Activated CD4-positive, alpha-beta T cell treated with anti-CD3 and anti-CD28 coated beads for 4 hours (primary cell): ENCODE results near the gene GPATCH8.

Experiments used
- DNase-seq, 2 donors: peaks; one replicate each; pipeline ENCODE4 v3.0.0-alpha.2; 2020

The GPATCH8 gene

DNA sequence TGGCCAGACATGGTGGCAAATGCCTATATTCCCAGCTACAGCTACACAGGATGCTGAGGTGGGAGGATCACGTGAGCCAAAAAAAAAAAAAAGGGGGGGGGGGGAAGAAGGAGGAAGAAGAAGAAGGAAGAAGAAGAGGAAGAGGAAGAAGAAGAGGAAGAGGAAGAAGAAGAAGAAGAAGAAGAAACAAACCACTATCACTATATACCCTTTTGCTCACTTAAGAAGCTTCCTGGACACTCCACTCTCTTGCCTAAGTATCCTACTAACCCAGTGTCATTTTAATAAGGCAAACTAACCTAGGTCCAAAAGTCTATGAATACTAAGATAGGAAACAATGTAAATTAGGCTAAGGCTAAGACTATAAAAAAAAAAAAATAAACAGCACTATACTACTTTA is 54.8 kb downstream of the GPATCH8 start:
- DNase-seq: no peak

DNA sequence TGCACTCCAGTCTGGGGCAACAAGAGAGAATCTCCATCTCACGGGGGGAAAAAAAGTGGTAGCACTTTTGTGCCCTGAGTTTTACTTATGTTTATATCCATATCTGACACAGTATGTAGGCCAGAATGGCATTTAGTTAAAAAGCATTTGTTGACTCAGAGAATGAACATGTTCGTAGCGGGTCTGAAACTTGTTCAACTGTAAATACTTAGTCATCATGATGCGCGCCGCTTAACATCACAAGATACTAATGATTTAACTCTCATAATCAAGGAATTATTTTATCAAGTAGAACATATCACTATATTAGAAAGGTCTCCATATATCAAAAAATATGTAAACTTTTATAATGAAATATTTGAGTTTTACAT is 58.5 kb downstream of the GPATCH8 start:
- DNase-seq: no peak

DNA sequence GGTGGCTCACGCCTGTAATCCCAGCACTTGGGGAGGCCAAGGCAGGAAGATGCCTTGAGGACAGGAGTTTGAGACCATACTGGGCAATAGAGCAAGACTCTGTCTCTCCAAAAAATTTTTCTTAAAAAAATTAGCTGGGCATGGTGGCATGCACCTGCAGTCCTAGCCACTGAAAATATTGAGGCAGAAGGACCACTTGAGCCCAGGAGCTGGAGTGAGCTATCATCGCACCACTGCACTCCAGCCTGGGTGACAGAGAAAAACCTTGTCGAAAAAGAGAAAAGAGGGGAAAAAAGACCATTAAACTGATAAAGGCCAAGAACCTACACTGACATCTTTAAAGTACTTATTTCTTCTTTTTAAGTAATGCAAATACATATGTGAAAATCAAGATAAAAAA is 60.4 kb downstream of the GPATCH8 start:
- no peak for DNase-seq

DNA sequence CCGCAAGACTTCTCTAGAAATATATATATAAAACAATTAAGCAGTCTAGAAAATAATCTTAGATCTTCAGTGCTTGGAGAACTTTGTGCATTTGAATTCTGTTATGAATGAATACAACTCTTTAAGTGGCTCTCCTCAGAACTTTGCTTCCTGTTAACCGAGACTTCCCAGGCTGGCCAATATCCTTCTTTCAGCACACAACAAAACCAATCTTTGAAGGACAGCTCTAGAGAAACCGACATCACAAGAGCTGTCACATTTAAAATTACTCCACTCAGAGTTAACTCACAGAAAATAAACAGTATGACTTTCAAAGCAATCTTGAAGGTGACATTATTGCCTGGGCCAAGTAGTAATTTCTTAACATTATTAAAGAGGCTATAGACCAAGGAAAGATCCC is 64.0 kb downstream of the GPATCH8 start:
- DNase-seq: no peak

DNA sequence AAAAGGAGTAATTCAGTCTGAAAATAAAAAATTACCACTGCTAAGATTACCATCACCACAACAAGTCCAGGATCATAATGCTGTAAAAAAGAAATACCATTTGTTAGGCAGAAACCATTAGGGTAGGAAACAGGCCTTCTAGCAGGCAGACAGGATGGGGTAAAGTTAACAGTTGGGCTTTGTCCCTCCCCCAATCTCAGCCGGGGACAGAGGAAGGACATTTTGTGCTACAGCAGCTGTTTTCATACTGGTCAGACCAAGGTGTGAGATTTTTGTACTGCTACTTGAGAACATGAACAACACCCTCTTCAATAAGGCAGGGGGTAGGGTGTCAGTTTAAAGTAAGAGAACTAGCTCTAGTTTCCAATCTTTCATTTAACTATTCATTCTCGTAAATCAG is 64.6 kb downstream of the GPATCH8 start:
- no peak for DNase-seq

DNA sequence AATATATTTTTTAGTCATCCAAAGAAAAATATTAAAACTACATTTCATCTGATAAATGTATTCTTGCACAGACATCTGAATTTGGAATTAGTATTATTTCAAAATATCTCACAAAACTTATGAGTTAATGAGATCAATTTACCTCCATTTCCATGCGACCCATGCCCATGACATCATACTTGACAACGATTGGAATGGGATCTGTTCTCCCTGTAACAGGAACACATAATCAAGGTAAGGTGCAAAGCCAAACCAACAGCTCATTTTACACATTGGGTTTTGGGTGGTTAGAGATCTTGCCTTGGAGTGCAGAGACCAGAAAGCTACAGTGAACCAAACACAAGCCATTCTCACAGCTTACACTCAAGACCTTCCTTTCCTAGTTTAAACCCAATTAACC is 66.9 kb downstream of the GPATCH8 start:
- no peak for DNase-seq

DNA sequence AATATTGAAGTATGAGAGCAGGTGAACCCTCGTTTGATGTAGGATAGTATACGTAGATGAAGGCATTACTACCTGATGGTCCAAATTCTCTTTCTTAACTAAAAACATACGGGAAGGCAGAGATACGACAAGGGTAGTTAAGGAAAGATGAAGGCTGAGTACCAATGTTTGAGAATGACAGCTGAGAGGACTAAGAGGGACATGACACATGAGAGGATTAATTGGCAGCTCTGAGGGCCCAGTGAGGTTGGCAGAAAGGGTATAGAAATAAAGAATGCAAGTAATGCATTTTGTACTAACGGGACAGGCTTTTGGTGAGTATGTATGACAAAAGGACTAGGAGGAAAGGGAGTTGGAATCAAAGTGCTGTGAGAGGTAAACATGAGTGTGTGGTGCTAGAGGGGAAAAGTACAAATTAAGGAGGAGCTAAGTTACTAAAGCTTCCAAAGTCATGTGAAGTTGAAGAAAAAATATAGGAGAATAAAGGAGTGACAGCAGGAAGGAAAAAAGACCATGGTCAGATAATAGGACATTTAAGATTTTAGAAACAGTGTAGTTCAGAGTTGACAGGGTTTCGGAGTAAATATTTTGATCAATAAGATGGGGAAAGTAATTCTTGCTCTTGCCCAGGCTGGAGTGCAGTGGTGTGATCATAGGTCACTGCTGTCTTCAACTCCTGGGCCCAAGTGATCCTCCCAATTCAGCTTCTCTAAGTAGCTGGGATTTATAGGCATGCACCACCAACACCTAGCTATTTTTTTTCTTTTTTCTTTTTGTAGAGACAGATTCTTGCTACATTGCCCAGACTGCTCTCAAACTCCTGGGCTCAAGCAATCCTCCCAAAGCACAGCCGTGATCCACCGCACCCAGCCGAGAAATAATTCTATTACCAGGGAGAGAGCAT is 70.7 kb downstream of the GPATCH8 start:
- no peak for DNase-seq

DNA sequence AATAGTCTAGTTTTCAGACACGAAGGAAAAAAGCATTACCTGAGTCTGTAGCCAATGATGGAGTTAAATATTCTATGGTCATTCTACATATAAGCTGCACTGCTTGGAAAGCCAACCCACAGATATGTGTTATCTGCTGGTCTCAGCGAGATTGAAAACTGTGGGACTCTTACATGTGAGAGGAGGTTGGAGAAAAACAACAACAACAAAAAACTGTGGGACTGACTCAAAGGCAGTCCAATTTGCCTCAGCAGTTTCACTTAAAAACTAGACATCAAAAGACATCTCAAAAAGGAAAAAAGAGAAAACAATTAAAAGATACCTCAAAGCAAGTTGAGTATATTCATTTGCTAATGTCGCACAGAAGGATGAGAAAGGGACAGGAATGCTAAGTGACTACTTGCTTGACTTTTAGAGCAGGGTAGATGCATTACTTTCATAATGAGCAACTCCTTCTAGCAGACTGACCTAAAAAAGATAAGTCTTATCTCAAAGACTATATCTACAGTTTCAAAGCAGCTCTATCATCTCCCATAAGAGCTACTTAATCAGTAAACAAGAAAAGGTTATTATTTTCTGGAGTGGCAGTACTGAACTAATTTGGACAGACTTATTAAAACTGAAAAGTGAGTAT is 78.3 kb downstream of the GPATCH8 start:
- DNase-seq: no peak

DNA sequence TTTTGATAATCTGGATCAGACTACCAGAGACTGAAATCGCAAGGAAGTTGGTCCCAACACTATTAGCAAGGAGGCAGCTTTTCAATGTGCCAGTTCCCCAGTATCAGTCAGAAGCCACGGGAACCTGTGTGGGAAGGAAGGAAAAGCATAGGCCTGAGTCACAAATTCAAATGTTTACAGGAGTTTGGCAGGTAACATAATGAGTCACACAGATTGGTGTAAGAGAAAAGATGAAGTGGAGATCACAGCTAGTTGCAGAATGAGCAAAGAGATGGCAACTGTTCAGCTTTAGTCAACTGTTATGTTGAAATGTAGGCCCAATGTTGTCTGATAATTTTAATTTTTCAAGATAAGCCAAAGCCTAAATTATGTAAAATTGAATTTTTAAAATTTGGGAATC is 85.7 kb downstream of the GPATCH8 start:
- no peak for DNase-seq

DNA sequence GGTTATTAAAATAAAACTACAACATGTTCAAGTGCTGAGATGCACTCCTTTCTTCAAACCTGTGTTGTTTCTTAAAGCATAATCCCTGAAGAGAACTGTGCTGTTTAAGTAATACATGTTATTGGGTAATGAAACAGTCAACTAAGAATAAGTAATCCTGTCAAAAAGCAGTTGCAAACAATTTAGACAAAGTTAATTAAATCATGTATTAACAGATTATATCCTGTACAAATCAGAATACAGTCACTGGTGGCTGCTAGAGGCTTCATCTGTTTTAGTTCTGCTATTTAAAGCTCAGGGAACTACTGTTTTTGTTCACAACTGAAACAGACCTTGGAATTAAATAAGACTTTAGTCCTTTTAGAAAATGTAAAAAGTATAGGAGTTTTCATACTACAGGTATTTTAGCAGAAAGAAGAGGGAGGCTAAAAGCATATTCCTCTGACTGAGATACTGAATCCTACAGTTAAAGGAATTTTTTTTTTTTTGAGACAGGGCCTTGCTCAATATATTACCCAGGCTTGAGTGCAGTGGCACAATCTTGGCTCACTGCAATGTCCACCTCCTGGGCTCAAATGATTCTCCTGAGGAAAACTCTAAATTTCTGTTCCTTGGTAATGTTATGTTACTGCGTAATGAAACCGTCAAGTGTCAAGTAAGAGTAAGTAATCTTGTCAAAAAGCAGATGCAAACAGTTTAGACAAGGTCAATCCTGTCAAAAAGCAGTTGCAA is 86.5 kb downstream of the GPATCH8 start:
- no peak for DNase-seq

DNA sequence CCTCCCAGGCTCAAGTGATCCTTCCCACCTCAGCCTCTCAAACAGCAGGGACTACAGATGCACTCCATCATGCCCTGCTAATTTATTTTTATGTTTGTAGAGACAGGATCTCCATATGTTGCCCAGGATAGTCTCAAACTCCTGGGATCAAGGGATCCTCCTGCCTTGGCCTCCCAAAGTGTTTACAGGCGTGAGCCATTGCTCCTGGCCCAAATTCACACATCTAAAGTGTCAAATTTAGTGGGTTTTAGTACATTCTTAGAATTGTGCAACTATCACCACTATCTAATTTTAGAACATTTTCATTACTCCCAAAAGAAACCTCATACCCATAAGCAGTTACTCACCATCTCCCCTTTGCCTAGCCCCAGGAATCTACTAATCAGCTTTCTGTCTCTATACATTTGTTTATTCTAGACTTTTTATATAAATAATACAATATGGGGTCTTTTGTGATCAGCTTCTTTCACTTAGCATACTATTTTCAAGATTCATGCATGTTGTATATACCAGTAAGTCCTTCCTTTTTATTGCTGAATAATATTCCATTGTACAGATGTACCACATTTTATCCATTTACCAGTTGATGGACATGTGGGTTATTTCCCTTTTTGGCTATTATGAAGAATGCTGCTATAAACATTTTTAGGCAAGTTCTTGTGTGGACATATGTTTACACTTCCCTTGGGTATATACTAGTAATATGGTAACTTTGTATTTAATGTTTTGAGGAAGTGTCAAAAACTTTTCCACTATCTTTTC is 88.6 kb downstream of the GPATCH8 start:
- no peak for DNase-seq

DNA sequence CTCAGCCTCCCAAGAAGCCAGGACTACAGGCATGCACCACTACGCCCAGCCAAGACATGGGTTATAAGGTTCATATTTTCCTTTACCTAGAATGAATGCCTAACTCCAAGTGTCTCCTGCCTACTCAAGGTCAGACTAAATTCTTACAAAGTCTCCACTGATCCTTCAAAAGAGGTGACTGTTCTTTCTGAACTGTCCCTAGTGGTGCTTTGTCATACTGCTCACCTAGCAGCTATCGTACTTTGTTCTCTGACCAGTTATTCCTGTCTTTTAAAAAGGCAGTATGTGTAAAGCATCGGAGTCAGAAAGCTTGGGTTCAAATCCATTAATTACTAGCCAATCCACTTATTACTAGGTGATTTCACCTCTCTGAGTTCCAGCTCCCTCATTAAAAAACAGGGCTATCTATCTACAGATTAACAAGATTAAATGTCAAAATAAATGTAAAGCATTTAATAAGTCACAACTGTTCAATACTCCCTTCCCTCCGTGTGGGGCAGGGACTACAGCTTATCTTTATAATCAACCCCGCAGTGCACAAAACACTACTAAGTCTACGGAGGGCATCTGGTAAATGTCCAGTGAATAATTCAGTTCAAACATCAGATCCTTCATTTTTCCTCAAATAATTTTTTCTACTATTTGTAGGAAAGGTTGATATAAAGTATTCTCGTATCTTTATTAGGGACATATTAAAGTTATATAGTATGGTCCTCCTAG is 93.7 kb downstream of the GPATCH8 start:
- DNase-seq: no peak

DNA sequence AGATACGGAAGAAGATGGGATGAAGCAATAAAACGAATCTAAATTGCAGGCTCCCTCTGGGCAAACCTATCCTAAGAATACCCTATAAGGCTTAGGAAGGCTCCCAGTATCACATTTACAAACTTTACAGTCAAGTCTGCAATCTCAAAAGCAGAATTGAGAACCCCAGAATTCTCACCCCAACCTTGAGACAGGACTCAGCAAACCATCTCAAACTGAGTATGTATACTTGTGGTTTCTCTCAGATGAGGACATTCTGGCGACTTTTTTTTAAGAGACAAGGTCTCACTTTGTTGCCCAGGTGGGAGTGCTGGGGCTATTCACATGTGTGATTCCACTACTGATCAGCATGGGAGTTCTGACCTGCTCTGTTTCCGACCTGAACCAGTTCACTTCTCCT is 94.4 kb downstream of the GPATCH8 start:
- DNase-seq: no peak

DNA sequence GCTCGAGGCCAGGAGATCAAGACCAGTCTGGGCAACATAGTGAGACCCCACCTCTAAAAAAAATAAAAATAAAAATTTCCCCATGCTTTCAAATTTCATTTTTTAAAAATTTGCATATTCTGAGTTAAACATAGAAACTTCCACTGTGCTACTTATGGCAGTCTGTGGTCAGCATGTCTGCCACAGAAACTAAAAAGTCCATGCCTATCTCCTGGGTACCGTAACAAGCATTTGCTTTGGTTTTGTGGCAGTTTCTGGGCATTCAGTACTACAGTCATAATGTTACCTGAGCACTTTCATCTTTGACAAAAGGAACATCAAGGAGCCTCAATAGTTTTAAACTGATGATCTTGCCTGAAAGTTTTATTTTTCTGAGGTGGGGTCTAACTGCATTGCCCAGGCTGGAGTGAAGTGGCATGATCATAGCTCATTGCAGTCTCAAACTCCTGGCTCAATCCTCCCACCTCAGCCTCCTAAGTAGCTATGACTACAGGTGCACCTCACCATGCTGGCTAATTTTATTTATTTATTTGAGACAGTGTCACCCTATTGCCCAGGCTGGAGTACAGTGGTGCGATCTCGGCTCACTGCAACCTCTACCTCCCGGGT is 100.5 kb downstream of the GPATCH8 start:
- DNase-seq: no peak

DNA sequence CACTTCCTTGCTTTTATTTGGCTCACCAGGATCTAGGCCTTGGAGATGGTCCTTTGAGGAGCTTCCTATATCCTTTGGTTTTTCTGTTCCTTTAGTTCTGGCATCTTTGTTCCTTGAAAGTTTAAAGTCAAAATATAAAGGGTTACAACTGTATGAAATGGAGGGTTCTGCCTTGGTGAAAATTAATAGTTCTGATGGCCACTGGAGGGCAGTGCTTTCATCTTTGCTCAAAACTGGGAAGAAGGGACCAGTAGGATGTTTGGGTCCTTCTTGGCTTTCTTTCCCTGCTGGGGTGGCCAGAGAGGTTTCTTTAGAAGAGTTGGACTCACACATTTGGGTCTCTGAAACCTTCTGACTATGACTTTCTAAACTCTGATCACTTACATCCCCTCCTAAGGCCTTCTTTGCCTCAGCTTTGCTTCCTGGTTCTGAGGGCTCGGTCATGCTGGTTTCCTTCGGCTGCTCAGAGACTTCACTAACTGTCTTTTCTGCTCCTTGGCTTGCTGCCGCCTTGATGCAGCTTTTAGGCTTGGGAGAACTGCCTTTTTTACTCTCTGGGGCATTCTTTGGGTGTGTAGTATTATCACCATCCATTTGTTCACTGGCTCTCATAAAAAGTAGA is 102.9 kb downstream of the GPATCH8 start:
- no peak for DNase-seq

DNA sequence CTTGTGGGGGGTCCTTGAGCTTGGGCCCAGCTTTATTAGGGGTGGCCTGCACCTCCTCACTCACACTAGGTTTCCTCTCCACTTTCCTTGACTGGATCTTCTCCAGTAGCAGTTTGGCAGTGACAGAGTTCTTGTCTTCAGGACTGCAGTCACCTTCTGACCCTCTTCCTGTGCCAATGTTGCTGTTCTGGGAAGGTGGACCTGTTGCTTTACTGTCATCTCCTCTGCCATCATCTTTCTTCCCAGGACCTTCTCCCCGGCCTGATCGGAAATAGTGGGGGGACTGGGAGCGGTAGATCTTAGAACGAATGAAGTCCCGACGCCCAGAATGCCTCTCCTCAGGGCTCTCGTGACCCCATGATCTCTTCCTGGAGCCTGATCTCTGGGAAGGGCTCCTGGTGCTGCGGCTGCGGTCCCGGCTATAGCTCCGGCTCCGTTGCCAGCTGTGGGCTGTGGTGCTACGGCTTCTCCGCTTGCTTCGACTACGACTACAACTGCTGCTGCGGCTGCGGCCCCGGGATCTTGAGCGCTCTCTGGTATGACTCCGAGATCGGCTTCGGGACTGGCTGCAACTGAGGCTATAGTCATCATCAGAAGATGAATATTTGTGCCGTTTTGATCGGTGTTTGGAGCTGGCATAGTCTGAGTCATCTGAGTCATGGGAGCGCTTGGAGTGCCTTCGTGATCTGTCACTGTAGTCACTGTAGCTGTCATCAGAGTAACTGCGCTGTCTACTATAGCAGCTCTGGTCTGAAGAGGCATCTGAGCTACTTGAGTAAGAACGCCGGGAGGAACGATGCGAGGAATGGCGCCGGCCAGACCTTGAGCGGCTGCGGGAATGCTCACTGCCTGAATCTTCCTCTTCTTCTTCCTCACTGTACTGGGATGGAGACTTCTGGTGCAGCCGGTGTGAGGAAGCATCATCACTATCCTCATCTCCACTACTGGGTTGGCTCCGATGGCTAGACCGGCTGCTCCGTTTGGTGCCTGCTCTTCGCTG is 104.2 kb downstream of the GPATCH8 start:
- no peak for DNase-seq

DNA sequence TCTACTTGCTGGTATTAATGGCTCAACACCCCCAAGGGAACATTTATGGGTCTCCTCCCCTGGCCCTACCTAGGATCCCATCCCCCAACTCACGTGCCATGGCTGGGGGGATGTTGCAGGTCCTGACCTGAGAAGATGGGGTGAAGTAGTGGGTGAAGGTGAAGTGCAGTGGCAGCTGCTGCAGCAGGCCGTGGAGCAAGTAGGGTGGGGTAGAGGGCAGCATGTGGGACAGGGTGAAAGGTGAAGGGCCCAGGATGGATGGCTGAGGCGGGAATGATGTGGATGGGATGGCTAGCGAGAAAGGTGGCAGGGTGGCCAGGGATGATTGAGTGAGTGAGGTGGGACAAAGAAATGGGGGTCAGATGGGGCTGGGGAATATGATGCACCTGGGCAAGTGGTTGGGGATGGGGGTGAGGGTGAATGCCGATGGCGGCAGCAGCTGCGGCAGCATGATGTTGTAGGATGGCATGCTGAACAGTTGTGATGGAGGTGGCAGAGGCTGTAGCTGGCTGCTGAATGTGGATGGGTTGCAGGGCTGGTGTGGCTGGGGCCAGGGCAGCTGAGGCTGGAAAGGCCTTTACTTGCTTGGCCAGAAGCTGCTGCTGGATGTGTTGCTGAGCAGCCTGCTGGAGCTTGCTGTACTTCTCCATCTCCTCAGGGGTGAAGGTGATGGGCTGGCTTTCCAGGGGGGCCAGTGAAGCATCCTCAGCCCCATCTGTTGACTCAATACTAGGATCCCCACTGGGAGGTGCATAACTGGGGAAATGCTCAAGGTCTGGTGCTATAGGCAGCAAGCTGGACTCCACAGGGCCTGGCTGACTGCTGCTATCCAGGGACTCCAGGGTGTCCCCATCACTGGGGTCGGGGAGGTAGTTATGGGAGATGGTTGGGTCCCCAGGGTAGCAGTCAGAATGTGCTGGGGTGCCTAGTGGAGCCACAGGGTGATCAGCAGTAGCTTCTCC is 105.4 kb downstream of the GPATCH8 start:
- DNase-seq: no peak

DNA sequence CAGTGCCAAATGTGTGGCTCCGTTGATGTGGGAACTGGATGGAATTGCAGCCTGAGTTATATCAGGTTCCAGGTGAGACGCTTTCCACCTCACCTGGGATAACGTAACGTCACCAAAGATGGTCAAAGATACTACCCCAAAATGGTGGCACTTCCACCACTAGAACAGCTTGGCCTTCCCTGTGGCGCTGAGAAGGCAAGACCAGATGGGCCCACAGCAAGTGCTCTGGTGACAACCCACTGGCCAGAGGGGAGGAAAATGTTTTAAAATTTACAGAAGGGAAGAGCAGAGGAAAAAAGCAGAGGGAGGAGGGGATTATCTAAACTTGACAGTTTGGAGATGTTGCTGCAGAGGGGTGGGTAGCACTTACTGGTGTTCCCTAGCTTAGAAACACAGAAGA is 106.3 kb downstream of the GPATCH8 start:
- no peak for DNase-seq

DNA sequence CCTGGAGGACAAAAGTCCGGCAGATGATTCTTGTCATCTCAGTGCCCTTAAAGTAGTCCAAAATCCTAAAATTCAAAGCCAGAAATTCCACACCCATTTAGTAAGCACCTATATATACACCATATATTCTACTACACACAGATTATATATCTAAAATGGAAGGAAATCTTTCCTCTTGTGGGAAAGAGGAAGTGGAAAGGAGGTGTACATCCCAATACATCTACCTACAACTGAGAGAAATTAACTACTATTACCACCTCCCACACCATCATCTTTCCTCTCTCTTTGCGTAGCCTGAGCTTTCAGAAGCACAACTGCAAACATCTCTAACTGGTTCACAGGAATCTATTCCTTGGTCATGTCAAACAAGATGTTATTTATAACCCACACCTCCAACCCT is 108.4 kb downstream of the GPATCH8 start:
- DNase-seq: no peak
